Stimulated activated CD8-positive, alpha-beta memory T cell treated with anti-CD3 and anti-CD28 coated beads, Interleukin-7, amount 100 ng/mL, for 1 hour (primary cell): ENCODE data around the gene LRRIQ3.
"Not testable (repeated sequence)": the region's sequence is repeated elsewhere in the genome, so short reads cannot be mapped to it uniquely, and the experiment has no call there.

Experiments used
- DNase-seq, 2 donors: peaks; one replicate each; pipeline ENCODE4 v3.0.0-alpha.2; 2020; ENCODE audit warnings: low read depth in 2 of 2

Gene LRRIQ3, protein sequence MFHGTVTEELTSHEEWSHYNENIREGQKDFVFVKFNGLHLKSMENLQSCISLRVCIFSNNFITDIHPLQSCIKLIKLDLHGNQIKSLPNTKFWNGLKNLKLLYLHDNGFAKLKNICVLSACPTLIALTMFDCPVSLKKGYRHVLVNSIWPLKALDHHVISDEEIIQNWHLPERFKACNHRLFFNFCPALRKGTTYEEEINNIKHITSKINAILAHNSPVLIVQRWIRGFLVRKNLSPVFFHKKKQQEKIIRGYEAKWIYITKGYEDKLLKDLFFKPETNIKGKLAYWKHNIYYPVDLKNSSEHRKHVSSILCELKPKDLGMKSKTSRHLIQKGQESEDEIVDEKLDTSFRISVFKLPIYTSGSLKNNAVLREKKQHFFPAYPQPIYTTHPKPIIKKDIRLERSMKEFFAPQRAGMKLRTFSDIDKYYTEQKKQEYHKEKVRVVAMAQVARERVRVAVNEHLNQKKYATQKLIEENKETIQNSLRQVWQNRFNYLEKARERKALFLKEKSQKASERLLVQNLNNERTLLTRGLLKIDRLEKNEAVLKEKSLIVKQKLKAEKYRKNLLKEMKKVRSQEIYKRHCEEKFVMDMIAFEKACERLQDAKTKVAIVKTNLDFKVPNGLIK

GRCh38 chr1:74197657-74198552 is at the start of gene LRRIQ3, which contains the start of gene FPGT:
LRRIQ3 (minus strand) TSS chr1:74198176; CDS start chr1:74183684, 14,492 bp downstream.
FPGT (plus strand) TSS chr1:74198242; CDS start chr1:74198279, 37 bp downstream.
- DNase-seq, result peak; percentile 93 to 94

- DNase-seq, result no peak
Measured at GRCh38 chr1:74246315-74246714, 48.3 kb upstream of the LRRIQ3 start.

DNA sequence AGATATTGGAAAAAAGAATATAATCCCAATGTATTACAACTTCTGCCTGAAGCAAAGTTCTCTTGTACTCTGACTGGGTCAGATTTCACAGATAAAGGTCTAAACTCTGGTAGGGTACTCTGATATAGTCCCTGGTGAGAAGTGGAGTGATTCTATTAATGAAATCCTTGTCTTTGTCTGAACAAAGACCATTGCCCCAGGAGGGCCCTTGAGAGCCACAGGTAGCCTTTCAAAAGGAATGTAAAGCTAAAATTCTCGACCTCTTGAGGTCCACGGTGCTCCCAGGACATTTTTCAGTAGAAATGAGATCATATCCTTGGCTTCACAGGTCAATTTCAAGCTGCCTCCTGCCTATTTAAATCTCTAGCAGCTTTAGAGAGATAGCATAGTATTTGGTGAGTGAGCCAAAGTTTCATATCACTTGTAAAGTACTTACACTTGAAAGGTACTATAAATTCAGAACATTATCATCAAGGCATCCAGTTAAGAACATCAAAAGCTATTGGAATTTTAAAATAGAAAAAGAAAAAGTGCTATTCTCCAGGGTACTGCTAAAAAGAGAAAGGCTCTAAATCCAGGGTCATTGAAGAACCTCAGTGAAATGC is 47.3 kb upstream of the LRRIQ3 start:
- DNase-seq, result no peak

DNA sequence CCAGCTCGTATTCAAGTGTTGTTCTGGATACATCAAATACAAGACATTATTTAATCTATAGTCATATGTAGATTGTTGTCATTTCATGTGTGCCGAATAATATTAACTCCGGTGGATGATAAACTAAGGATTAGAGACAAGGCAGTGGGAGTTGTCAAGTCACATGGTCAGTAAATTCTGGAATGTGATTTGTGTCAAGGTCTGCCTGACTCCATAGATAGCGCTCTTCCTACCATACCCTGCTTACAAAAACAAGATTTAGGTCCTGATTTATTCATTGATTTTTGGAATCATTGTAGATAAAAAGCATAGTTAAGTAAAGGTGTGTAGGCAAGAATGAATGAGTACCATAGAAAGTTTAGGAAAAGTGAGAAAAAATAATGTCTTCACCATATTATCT is 39.8 kb upstream of the LRRIQ3 start:
- no peak for DNase-seq

GRCh38 chr1:74237035-74237434 is 39.1 kb upstream of the LRRIQ3 start:
- DNase-seq, result no peak

- no peak for DNase-seq
Measured at GRCh38 chr1:74236440-74236839, 38.5 kb upstream of the LRRIQ3 start.

DNA sequence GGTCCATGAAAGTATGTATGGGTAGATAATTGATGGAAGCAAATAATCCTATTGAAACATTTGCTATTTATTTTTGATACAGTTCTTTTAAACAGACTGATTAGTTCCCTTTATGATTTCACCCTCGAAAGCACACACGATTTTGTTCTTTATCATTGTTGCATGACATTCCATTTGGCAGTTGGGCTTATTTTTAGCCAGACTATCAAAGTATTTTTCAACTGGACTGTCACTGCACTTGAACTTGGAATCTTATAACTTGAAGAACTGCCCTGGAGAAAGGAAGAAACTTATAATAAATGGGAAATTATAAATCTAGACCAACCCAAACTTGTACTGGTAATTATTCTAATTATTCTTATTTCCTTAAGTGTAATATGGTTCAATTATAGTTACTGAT is 37.2 kb upstream of the LRRIQ3 start, which contains the start of gene TNNI3K:
TSS of gene TNNI3K (plus strand) at position 235 of the 400 bp plus-strand sequence. CDS start at position 300, 65 bp downstream.
- no peak for DNase-seq

DNA sequence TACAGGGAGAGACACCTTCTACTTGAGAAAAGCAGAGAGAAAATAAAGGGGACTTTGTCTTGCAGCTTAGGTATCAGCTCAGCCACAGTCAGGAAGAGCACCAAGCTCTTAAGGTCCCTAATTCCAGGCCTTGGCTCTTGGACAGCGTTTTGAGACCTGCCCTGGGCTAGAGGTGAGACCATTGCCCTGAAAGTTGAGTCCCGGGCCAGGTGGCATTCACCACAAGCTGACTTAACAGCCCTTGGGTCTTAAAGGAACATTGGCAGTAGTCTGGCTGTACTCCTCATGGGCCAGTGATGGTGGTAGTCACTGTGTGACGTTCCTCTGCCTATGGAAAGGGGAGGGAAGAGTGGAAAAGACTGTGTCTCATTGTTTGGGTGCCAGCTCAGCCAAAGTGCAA is 25.5 kb upstream of the LRRIQ3 start:
- DNase-seq, result no peak

DNA sequence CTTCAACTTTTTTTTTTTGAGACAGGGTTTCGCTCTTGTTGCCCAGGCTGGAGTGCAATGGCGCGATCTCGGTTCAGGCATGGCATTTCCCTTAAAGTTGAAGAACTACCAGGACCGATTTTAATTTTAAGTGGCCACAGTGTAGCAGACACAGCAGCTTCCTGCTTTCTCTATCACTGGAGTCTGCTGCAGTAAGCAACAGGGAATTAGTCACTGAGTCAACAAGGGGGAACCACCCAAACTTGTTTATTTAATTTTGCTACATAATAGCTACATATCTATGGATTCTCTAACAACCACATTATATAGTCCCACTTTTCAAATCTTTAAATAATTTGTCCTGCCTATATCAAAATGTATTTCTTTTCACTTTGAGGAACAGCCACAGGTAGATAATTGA is 24.7 kb upstream of the LRRIQ3 start:
- DNase-seq, result no peak

GRCh38 chr1:74215229-74215628 is 17.3 kb upstream of the LRRIQ3 start:
- no peak for DNase-seq

DNA sequence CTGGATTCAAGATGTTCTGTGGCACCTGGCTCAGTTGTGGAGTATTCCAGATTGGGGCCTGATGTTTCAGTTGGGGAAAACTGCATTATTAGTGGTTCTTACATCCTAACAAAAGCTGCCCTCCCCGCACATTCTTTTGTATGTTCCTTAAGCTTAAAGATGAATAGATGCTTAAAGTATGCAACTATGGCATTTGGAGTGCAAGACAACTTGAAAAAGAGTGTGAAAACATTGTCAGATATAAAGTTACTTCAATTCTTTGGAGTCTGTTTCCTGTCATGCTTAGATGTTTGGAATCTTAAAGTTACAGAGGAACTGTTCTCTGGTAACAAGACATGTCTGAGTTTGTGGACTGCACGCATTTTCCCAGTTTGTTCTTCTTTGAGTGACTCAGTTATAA is 7.3 kb upstream of the LRRIQ3 start:
- no peak for DNase-seq

- no peak for DNase-seq
Measured at GRCh38 chr1:74199504-74199903, 1.5 kb upstream of the LRRIQ3 start.

- no peak for DNase-seq
Measured at GRCh38 chr1:74197255-74197654, 721 bp downstream of the LRRIQ3 start.

GRCh38 chr1:74195339-74195738 is 2.6 kb downstream of the LRRIQ3 start:
- DNase-seq, result no peak

DNA sequence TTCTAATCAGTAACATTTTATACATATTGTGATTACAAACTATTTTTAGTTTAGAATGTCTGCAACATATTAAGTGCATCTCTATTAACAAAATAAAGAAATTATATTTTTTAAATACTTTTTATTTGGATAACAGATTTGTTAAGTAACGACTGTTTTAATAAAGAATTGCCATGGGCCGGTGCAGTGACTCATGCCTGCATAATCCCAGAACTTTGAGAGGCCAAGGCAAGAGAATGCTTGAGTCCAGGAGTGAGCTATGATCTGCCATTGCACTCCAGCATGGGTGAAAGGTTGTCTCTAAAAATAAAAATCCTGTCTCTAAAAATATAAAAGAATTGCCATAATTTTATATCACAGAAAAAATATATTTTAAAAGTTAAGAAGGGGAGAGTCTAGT is 4.1 kb downstream of the LRRIQ3 start:
- no peak for DNase-seq

GRCh38 chr1:74180490-74180889 is 17.5 kb downstream of the LRRIQ3 start:
- DNase-seq, result no peak

DNA sequence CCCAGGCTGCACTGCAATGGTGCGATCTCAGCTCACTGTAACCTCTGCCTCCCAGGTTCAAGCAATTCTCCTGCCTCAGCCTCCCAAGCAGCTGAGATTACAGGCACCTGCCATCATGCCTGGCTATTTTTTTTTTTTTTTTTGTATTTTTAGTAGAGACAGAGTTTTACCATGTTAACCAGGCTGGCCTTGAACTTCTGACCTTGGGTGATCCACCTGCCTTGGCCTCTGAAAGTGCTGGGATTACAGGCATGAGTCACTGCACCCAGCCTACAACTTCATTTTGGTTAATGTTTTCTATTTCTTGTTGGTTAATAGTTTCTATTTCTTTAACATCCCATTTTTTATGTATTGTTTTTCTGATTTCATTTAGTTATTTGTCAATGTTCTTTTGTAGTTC is 23.6 kb downstream of the LRRIQ3 start:
- not testable (repeated sequence) for DNase-seq

GRCh38 chr1:74162333-74162732 is 35.6 kb downstream of the LRRIQ3 start:
- no peak for DNase-seq

- no peak for DNase-seq
Measured at GRCh38 chr1:74161497-74161896, 36.5 kb downstream of the LRRIQ3 start.

DNA sequence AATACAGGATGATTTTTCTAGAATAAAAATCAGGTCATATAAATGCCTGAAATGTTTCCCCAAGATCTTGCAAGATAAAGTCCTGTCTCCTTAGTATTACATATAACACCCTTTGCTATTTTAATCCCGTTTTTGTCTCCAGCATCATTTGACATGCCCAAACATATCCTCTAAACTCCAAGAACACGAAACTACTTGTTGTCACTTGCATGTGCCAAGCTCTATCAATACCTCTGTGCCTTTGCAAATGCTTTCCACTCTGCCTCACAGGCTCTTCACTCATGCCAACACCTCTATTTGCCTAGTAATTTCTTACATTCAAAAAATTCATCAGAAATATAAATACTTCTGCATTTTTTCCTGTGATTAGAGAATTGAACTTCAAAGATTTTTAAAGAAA is 37.9 kb downstream of the LRRIQ3 start:
- no peak for DNase-seq

- DNase-seq, result no peak
Measured at GRCh38 chr1:74145086-74145485, 52.9 kb downstream of the LRRIQ3 start.

GRCh38 chr1:74117370-74117769 is 80.6 kb downstream of the LRRIQ3 start:
- not testable (repeated sequence) for DNase-seq
